HG03575 (cell line): ENCODE data around the gene POR.

ENCODE experiments used
- ATAC-seq: cut with Tn5 transposase; IDR thresholded peaks from one replicate; pipeline ENCODE4 v1.9.1; 2021; ENCODE audit not compliant: unreplicated experiment, insufficient number of reproducible peaks, low FRiP score; ENCODE audit errors: extremely low read depth

The POR gene

DNA sequence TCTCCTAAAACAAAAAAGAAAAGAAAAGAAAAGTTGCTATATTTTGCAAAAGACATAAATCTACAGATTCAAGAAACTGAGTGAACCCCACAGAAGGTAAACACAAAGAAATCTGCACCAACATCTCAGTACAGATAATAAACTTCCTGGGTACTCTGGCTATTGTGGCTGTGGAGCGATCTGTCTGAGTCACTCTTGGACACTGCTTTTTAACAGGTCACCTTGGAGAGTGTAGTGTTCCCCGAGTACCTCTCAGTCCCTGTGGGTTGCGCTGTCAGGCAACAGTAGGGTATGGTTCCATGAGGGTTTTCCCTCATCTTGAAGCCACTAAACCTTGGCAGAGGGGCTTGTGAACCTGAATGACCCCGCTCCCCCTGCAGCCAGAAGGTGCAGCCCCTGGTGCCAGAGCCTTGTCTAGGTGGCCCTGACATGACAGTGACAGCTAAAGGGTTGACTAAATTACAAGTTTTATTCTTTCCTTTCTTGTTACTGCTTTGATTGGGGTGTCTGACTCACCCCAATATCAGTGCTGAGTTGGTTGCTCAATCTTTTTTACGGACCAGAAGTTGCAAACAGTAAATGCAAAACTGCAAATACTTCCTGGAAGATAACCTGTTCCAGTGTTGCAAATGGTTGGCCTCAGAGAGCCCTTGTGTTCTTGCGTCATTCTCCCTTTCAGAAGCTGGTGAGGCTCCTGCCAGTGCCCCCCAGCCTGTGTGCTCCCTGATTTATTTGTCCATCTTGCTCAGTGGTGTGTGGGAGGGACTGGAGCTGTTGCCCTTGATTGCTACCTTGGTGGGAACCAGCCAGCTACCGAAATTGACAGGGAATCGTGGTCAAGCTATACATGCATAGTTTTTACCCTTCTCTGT lies 30.6 kb downstream of the POR start:
- ATAC-seq = no peak

DNA sequence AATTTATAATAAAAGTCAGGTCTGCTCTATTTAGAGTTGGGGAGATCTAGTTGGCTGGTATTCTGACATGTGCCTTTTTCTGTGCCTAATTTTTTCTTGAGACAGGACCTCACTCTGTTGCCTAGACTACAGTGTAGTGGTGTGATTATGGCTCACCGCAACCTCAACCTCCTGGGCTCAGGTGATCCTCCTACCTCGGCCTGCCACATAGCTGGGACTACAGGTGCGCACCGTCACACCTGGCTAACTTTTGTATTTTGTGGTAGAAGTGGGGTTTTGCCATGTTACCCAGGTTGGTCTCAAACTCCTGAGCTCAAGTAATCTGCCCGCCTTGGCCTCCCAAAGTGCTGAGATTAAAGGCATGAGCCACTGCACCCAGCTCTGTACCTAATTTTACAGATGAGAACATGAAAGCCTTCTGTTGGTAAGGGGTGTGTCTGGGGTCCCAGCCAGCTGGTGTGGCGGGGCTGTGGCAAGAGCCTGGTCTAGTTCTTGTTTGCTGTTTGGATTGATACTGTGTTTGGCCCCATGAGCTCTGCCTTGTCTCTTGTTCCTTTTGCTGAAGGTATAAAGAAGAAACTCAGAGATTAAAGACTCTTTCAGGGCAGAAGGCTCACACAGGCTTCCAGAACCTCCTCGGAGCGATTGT lies 31.4 kb downstream of the POR start:
- ATAC-seq = no peak

DNA sequence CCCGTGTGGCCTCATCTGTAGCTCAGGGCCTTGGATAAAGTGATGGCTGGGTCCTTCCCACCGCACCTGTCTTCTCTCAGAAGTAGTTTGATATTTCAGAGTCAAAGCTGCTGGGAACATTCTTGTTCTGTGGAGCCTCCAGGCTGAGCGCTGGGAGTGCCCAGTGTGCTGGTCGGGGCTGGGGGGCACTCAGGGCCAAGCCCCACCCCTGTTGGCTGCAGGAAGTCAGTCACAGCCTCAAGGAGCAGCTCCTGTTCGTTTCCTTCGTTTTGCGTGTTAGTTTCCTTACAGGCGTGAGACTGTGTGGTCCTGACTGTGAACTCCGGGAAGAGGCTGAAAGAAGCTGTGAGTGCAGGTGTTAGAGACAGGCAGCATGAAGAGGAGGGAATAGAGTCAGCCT lies 33.2 kb downstream of the POR start:
- ATAC-seq = no peak

DNA sequence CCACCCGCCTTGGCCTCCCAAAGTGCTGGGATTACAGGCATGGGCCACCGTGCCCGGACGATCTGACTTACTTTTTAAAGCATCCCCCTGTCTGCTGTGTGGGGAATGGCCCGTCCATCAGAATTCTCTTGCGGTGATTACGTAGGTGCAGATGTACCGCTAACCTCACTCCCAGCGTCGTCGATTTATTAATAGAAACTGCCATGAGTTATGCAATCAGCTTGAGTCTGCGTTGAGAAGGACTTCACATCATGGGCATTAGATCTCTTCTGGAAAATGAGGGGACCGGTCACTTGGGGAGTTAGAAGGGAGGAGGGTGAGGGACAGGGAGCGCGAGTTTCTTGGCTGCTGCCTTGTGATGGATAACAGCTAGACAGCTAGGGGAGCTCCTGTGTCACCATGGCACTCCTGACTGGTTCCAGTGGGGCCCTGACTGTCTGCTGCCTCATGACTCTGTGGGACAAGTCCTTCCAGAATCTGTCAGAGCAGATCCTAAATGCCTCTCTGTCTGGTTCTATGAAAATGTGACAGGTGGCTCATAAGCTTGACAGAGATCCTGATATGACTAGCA lies 35.2 kb downstream of the POR start:
- ATAC-seq = no peak

DNA sequence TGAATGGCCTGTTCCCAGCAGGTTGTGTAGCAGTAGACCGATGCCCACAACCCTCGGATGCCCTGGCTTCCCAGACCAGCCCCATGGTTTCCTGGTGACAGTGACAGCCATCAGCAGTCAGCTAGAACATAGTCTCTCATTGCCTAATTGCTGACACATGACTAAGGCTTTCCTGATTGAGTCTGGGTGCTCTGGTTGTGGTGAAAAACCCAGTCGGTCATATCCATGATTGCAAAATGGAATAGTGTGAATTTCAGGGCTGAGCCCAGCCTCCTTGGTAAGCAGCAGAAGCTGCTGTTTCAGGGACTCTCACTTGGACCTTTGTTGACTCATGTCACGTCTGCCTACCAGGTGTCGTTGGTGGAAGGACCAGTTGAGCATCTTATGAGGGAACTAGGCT lies 36.6 kb downstream of the POR start:
- no peak for ATAC-seq

DNA sequence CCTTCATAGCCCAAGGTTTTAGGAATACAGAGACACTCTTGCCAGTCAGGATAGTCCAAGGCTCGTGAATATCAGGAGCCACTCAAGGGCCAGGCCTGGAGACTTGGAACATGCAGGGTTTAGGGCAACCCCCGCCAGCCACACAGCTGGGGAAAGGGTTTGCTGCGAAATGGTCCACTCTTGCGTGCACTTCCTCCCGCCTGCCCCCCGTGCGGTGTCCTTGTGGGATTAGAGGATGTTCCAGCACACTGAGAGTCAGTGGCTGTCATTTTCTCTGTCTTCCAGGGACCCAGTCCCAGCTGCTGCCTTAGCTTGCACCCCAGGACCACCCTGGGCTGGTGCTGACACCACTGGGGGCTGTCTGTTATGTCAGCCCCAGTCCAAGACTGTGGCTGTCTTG lies 38.5 kb downstream of the POR start:
- ATAC-seq = no peak

DNA sequence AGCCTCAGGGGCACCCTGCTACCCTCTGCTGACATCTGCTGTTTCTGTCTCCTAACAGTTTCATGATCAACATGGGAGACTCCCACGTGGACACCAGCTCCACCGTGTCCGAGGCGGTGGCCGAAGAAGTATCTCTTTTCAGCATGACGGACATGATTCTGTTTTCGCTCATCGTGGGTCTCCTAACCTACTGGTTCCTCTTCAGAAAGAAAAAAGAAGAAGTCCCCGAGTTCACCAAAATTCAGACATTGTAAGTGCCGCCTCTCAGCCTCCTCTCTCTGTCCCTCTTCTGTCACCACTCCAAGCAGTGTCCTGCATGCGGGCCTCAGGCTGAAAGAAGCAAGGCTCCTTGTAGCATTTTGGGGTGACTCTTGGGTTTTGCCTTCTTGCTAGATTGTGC lies 39.0 kb downstream of the POR start:
- no peak for ATAC-seq

DNA sequence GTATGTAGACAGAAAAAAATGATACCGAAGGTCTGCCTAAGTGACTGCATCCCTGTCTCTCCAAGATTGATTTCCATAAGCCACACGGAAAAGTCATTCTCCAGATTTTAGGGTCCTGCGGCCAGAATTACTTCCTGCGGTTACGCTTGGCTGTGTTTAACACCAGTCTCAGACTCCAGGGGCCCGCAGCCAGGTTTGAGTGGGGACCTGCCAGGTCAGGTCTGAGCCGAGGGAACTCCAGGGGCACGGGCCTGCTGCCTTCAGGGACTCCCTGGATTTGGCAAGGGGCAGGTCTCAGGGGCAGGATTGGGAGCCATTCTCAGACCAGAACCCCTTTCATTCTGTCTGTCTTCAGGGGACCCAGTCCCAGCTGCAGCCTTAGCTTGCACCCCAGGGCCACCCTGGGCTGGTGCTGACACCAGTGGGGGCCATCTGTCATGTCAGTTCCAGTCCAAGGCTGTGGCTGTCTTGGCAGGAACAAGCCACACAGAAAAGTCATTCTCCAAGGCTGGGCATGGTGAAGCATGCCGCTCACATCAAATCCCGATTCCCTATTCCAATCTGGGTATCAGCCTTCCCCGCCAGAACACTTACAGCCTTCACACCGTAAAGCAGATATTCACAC lies 40.5 kb downstream of the POR start:
- ATAC-seq = no peak

DNA sequence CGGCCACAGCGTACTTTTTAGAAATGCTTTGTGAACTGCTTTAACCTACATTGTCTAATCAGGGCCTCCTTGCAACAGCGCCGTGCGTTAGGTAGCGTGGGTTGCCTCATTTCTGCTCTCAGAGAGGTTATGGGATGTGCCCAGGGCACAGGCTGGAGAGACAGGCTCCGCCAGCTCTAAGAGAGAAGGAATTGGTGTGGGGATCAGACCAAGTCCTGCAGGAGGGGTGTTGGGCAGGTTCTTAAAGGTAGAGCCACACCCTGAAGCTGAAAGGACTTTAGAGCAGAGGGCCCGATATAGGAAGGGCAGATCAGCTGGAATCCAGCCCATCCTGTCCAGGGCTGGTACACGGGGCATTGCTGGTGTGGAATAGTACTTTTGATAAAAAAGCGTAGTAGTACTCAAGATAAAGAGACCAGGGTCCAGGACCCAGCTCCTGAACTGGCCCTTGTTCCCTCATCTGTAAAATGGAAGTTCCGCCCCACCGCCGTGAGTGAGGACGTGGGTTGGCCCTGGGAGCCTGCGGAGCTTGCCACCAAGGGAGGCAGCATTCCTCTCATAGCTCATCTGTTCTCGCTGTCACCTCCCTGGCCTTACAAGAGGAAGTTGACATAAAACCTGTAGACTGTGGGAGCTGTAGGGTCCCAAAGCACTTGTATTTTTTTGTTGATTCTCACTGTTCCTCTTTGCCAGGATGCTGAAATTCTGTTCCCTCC lies 42.2 kb downstream of the POR start:
- ATAC-seq = no peak

DNA sequence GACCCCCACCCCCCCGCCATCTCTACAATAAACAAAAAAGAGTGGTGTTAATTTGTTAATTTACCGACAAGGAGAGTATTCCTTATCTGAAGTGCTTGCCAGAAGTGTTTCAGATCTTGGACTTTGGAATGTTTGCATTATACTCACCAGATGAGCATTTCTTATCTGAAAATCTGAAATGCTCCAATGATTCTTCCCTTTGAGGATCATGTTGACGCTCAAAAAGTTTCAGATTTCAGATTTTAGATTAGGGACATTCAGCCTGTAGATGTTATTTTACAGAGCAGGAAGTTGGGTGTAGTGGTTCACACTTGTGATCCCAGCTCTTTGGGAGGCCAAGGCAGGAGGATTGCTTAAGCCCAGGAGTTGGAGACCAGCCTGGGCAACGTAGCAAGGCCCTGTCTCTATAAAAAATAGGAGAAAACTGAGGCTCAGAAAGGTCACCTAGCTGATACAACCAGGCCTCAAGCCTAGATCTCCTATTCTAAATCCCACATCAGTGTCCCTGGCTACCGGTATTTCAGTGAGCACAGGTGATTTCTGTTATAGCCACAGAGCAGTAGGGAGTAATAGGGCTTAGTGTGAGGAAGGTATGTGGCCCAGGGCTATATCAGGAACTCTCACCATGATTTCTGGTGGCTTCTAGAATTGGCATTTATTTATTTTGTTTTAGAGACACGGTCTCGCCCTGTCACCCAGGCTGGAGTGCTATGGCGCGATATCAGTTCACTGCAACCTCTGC lies 44.0 kb downstream of the POR start:
- no peak for ATAC-seq

DNA sequence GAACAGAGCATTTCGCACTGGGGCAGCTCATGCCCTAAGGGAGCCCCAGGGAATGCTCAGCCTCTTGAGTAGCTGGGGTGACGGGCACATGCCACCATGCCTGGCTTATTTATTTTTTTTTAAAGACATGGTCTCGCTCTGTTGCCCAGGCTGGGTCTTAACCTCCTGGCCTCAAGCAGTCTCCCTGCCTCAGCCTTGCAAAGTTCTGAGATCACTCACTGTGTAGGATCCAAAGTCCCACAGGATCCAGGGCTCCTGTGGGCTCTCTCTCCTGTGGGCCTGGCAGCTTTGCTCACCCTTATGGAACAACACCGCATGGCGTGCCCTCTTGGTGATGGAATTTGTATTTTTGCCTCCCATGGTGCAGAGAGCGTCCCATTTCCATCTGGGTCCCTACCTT lies 45.4 kb downstream of the POR start:
- ATAC-seq = no peak

DNA sequence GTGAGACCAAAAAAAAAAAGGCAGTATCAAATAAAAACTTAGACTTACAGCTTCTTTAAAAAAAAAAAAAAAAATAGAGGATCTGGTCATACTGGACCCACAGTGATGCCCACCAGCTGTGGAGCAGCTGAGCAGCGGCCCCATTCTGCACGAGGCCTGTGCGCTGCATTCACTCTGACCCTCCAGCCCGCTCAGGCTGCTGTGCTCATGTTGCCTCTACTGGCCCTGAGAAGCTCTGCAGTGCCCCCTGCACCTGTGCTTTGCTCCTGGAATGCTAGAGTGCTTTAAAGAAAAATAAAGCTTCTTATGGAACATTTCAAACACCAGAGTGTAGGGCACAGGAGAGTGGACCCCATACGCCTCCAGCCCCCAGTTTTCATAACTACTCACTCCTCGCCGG lies 46.3 kb downstream of the POR start:
- ATAC-seq = no peak

DNA sequence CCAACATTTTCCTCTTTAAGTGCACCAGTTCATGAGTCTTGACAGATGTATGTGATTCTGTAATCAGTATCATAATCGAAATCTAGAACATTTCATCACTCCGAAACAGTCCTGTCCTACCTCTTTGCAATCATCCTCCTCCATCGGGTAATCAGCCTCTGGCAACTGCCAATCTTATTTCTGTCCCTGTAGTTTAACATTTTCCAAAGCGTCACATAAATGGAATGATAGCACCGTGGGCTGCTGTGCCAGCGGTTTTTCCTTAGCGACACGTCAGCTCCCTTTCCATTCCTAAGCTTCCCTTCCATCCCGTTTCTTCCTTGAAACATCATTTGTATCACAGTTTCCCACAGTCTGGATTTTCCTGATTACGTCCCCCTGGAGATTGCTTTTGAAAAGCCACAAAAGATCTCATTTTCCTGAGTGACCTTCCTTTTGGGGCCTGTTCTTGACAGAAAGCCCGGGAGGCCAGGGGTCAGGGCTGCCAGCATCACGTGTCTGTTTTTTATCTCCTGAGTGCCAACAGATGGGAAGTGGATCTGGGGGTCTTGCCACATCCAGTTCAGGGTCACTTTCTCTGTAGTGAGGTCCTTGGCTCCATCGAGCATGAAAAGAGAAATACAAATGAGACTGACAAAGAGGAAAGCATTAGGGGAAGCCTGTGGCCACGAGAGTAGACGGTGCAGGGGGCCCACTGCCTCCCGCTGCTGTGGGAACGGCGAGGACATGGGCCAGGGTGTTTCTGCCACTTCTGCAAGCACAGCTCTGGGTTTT lies 47.8 kb downstream of the POR start:
- ATAC-seq = no peak

DNA sequence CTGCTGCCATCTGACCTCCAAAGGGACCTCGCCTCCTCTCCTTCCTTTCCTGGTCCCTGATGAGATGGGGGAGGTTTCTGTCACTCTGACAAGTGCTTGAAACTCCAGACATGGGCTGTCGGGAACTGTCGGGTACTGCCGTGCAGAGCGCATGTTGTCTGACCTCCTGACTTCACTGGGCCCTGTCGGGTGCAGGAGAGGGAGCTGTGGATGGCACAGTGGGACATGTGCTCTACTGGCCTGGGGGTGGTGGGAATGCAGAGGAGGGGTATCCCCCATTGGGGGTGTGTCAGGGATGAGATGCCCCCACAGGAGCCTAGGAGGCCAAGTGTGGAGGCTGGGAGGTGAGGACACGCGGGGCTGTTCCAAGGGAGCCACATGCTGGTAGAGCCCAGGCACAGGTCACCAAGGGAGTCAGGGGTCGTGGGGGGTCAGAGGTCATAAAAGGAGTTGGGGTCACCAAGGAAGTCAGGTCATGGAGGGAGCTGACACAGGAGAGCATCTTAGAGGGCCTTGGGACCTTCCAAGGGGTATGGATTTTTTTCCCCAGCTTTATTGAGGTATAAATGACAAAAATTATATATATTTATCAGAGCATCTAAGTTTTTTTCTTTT lies 48.5 kb downstream of the POR start:
- ATAC-seq = no peak

DNA sequence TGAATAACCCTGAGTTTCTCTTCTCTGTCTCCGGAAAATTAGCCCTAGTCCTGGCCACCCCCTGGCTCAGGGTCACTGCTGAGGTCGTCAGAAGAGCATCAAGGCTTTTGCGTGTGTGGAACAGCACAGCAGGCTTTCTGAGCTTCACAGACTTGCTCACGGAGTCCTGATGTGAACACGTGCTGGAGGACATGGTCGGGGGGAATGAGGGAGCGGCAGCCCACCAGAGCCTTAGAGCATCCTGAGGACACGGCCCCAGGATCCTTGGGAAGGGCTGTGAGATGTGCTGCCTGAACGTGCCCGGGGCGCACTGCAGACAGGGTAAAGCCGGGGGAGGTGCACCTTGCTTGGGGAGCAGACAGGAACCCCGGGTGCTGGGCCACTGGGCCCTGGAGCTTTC lies 50.7 kb downstream of the POR start:
- ATAC-seq = no peak

DNA sequence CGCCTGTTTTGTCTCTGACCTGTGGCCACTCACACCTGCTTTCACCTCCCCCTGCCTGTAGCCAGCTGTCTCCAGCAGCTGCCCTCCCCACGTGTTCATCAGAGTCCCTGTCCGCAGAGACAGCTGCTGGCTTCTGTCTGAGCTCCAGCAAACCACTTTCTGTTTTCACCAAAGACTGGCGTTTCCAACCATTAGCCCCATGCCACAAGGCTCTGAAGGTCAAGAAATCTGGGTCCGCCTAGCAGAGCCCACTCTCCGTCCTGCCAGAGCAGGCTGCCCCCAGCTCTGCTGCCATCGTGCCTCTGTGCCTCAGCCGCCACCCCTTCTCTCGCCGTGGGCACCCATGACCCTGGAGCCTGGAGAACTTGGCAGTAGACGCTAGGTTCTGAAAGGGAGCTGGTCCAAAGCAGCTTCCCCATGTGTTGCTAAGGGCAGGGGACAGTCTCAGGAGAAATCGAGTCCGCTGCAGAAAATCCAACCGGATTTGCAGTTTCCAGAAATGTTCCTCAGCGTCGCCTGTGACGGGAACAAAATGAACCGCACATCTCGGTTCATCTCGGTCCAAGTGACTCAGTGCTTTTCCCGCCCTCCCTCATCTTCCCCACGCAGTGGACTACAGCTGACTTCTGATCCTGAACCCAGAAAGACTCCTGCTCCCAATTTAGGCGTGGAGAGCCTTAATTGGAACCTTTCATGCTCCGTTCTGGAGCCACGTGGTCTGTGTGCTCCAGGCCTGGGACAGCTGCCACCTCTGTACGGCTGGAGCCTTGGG lies 51.4 kb downstream of the POR start:
- no peak for ATAC-seq

DNA sequence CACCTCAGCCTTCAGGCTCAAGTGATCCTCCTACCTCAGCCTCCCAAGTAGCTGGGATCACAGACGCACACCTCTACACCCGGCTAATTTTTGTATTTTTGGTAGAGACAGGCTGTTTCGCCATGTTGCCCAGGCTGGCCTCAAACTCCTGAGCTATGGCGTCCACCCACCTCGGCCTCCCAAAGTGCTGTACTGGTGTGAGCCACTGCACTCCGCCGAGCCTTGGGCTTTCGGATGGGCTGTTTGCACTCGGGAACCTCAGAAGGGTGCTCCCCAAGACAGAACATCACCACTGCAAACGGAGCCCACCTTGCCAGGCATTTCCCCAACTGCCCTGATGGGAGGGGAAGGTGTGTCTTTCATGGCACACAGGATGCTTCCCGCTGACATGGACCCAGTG lies 52.1 kb downstream of the POR start:
- ATAC-seq = no peak
